ENCODE measurements around the gene SFXN3. TPM values are rescaled to one million over a fixed set of nuclear protein-coding genes. Genes with fewer than 3 reads are reported as not detected.

Gene SFXN3
- total RNA-seq, 4 donors from 2014 or later, result 35.8 to 56.8 (median 43.3) TPM

DNA sequence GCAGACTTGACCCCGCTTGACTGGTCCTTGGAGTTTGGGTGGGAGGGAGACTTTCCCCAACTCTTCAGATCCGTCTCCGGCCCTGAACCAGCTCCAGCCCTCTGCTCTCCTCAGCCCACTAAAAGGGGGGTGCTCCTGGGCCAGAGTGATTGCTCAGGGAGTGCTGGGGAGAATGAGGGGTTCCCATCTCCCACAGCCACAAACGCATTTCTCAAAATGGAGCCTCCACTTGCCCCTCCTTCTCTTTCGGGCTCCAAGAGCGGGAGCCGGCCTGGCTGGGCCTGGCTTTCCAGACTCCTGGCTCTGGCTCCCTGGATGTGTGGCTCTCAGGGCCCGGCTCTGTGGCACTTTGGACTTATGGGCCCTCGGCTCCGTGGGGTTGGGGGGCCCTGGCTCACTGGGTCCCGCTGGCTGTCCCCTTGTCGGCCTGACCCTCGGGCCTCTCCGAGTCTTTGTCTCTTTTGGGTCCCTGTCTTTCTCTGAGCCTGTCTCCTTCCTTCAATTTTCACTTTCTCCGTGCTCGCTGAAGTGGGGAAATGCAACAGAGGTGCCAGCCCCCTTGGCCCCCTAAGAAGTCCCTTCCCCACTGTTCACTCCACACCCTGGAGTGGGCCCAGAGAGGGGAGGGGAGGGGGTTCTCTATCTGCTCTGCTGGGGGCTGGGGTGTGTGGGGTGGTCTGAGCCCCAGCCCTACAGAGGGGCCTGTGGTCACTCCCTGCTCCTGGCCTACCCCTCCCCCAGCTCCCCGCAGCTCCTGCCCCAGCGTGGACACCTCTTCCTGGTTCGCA is 30.7 kb upstream of the SFXN3 start:
- peak in 1 of 2 donors; percentile 17 for TF ChIP-seq POLR2A (IDR thresholded peaks at IDR 0.05)
- TF ChIP-seq, protein P1, sequence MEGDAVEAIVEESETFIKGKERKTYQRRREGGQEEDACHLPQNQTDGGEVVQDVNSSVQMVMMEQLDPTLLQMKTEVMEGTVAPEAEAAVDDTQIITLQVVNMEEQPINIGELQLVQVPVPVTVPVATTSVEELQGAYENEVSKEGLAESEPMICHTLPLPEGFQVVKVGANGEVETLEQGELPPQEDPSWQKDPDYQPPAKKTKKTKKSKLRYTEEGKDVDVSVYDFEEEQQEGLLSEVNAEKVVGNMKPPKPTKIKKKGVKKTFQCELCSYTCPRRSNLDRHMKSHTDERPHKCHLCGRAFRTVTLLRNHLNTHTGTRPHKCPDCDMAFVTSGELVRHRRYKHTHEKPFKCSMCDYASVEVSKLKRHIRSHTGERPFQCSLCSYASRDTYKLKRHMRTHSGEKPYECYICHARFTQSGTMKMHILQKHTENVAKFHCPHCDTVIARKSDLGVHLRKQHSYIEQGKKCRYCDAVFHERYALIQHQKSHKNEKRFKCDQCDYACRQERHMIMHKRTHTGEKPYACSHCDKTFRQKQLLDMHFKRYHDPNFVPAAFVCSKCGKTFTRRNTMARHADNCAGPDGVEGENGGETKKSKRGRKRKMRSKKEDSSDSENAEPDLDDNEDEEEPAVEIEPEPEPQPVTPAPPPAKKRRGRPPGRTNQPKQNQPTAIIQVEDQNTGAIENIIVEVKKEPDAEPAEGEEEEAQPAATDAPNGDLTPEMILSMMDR (IDR thresholded peaks at IDR 0.05), result no peak
- peak; percentile 70 to 80 for DNase-seq
- Histone ChIP-seq H3K27ac (peak overlapping the region; percentile 92 to 99 (median 99)), H3K36me3 (peaks cover 15% of the 10 kb centered on the region in 2 donors), H3K27me3 (no peaks in the 10 kb centered on the region), H3K4me3 (replicated peaks in 1 of 3) (peak overlapping the region; percentile 52 to 68 (median 62)), H3K9me3 (no peaks in the 10 kb centered on the region), H3K4me1 (peaks cover 29 to 39% of the 10 kb centered on the region in 2 donors)
- intact Hi-C loops (cut with DNase I), result no loop called here
- WGBS, 2 donors, result 0 to 10% methylated on average over 11 to 19 of the region's 19 CpGs

DNA sequence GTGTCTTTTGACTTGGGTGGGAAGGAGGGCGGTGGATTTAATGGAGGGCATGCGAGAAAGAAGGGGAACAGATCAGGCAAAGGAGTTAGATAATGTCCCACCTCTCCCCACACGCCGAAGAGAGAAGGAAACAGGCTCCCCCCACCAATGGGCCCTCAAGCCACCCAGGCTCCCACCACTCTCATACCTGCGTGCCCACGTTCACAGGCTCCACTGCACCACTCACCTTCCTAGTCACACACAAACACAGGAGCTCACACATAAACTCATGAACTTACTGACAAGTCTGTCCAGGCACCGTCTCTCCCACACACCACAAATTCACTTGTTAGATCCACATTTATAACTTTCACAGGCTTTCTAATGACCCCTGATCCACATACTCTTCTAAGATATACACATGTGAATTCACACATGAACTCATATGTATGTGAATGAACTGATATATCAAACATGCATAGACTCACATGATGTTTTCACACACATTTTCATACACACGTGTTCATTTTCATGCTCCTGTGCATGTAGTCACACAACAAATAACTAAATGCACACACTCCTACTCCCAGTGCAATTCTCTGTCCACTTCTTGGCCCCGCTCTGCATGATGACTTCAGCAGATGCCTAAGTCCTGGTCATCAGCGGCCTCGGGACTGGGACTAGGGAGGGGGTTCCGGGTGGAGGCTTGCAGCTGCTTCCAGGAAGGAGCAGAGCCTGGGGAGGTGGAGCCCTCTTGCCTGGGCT is 29.9 kb upstream of the SFXN3 start:
- Histone ChIP-seq H3K27me3 (no peaks in the 10 kb centered on the region), H3K4me1 (peaks cover 29 to 39% of the 10 kb centered on the region in 2 donors), H3K27ac (peak overlapping the region; percentile 92 to 99 (median 99)), H3K4me3 (replicated peaks in 1 of 3) (peak overlapping the region in 1 of 3 donors; percentile 62), H3K9me3 (no peaks in the 10 kb centered on the region), H3K36me3 (peaks cover 23% of the 10 kb centered on the region in 2 donors)
- TF ChIP-seq POLR2A (IDR thresholded peaks at IDR 0.05), result peak in 1 of 2 donors; percentile 51
- TF ChIP-seq, protein P1 (IDR thresholded peaks at IDR 0.05), result no peak
- intact Hi-C loops (cut with DNase I), result no loop called here
- peak; percentile 74 to 78 for DNase-seq
- 37 to 39% methylated on average over 11 to 12 of the region's 12 CpGs for WGBS, 2 donors

DNA sequence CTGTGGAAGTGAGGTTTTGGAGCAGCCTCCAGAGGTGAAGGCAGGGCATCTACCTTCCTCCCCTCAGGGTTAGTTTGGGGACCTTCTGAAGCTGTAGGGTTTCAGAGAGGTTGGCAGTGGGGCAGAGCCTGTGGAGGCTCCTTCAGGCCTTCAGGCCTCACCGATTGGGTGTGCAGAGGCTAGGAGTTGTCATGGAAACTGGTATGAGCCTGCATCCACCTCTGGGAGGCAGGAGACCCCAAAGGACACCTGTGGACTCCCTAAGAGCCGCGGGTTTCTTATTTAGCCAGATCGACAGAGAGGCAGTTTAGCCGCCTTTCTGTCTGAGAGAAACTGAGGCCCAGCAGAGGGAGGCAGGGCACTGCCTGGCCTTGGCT is 29.4 kb upstream of the SFXN3 start:
- intact Hi-C loops (cut with DNase I), result no loop called here
- TF ChIP-seq, protein P1 (IDR thresholded peaks at IDR 0.05), result no peak
- no peak for TF ChIP-seq POLR2A (IDR thresholded peaks at IDR 0.05)
- Histone ChIP-seq H3K4me1 (peaks cover 23 to 34% of the 10 kb centered on the region in 2 donors), H3K36me3 (peaks cover 28% of the 10 kb centered on the region in 2 donors), H3K27me3 (no peaks in the 10 kb centered on the region), H3K4me3 (replicated peaks in 1 of 3) (peak overlapping the region in 1 of 3 donors; percentile 2), H3K27ac (peak overlapping the region; percentile 50 to 99 (median 99)), H3K9me3 (no peaks in the 10 kb centered on the region)
- no peak for DNase-seq
- 54 to 64% methylated on average over 2 to 4 of the region's 5 CpGs for WGBS, 2 donors

DNA sequence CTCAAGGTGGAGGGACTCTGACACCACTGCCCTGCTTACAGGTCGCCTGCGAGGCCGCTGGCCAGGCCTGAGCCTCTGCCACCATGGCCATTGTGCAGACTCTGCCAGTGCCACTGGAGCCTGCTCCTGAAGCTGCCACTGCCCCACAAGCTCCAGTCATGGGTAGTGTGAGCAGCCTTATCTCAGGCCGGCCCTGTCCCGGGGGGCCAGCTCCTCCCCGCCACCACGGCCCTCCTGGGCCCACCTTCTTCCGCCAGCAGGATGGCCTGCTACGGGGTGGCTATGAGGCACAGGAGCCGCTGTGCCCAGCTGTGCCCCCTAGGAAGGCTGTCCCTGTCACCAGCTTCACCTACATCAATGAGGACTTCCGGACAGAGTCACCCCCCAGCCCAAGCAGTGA is 28.6 kb upstream of the SFXN3 start:
- no peak for DNase-seq
- intact Hi-C loops (cut with DNase I), result no loop called here
- H3K27ac ChIP-seq, result peak overlapping the region in 2 of 3 donors; percentile 99
- no peaks in the 10 kb centered on the region for H3K9me3 ChIP-seq
- WGBS, 2 donors, result 68 to 95% methylated on average over 4 to 10 of the region's 11 CpGs
- H3K27me3 ChIP-seq, result no peaks in the 10 kb centered on the region
- H3K36me3 ChIP-seq, result peaks cover 35 to 36% of the 10 kb centered on the region in 2 donors
- TF ChIP-seq, protein P1 (IDR thresholded peaks at IDR 0.05), result no peak
- TF ChIP-seq POLR2A (IDR thresholded peaks at IDR 0.05), result no peak
- H3K4me1 ChIP-seq, result peaks cover 23 to 30% of the 10 kb centered on the region in 2 donors
- H3K4me3 ChIP-seq (replicated peaks in 1 of 3), result no peak overlapping the region
